PC-3 (cell line): ENCODE data around the gene MRC2.

Experiments
- CTCF ChIP-seq: fragments of 300-600 bp; sonication (generic); conservative IDR thresholded peaks from 2 replicates; pipeline ENCODE4 v1.5.1; 2017; ENCODE audit warnings: antibody characterized with exemption, low read depth, mild to moderate bottlenecking, low read length
- EZH2 ChIP-seq: fragments of 300-600 bp; sonication (generic); IDR thresholded peaks from one replicate; pipeline ENCODE4 v1.6.1; 2017; ENCODE audit warnings: antibody characterized with exemption, mild to moderate bottlenecking, low read length; ENCODE audit not compliant: unreplicated experiment

GRCh38 chr17:62713086-62713881, 85.8 kb downstream of the MRC2 start:
- TF ChIP-seq EZH2 (no peak), CTCF (no peak)
